Suppressor macrophage treated with lipopolysaccharide for 4 hours (primary cell): ENCODE results near the gene LIPG.
"Not testable (repeated sequence)": the region's sequence is repeated elsewhere in the genome, so short reads cannot be mapped to it uniquely, and the experiment has no call there.

Experiments used
- DNase-seq: peaks from one replicate; pipeline ENCODE4 v3.0.0-alpha.2; 2020

LIPG gene

DNA sequence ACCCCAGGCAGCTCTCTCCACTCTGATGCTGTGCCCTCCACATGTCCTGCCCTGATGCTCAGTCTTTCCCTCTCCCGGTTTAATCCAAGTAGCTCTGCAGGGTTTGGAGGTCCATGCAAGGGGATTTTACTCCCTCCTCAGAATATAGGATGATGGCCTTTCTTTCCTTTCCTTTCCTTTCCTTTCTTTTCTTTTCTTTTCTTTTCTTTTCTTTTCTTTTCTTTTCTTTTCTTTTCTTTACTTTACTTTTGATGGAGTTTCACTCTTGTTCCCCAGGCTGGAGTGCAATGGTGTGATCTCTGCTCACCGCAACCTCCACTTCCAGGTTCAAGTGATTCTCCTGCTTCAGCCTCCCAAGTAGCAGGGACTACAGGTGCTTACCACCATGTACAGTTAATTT, 17.7 kb downstream of the LIPG start:
- not testable (repeated sequence) for DNase-seq

DNA sequence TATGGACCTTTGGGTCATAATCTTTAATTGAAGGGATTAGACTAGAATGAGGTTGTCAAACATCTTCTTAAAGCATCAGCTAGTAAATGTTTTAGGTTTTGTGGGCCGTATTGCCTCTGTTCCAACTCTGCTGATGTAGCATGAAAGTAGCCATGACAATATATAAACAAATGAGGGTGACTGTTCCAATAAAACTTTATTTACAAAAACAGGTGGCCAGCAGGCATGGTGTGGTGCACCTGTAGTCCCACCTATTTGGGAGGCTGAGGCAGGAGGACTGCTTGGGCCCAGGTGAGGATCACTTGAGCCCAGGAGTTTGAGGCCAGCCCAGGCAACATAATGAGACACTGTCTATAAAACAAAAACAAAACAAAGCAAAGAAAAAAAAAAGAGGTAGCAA, 18.4 kb downstream of the LIPG start:
- DNase-seq: no peak

DNA sequence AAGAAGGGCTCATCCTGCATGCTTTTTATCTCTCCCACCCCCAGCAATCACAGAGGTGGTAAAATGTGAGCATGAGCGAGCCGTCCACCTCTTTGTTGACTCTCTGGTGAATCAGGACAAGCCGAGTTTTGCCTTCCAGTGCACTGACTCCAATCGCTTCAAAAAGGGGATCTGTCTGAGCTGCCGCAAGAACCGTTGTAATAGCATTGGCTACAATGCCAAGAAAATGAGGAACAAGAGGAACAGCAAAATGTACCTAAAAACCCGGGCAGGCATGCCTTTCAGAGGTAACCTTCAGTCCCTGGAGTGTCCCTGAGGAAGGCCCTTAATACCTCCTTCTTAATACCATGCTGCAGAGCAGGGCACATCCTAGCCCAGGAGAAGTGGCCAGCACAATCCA, 19.5 kb downstream of the LIPG start:
- DNase-seq: no peak

DNA sequence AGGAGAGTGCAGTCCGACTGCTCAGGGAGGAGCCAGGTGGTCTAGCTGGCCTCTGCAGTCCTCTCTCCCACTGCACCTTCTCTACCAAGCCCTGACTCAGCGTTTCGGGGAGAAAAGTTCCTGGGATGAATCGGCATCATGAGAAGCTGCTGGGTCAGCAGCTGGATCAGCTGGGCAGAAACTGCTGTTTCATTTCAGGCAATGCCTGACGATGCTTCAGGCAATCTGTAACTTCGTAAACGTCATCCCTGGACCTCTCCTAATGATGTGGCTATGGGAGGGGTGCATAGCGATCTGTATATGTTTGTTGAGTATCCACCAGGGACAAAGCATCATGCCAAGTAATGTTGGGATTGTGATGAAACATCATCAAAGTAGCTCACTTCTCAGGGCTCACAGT, 20.7 kb downstream of the LIPG start:
- DNase-seq: no peak

DNA sequence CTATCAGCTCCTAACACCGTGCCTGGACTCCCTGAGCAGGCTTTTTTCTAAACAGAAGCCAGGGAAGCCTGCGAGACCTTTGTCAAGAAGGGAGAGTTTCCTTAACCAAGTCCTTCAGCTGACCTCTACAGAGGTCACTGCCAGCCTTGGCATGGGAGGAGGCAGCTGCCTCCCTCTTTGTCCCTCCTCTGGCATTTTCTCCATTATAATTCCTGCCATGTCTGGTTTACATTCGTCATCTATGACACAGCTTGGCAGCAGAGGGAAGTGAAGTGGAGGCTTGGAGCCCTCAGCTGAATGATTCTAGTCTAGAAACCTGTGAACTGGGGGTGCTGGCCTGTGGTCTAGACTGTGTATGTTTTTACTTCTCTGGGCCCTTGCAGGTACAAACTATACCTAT, 22.5 kb downstream of the LIPG start:
- no peak for DNase-seq

DNA sequence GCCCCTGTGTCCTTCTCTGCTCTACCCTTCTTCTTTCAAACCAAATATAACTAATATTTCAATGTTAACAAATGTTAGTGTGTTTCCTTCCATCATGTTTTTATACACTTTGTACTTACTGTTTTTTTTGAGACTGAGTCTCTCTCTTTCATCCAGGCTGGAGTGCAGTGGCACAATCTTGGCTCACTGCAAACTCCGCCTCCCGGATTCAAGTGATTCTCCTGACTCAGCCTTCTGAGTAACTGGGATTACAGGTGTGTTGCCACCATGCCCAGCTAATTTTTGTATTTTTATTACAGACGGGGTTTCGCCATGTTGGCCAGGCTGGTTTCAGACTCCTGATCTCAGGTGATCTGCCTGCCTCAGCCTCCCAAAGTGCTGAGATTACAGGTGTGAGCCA, 23.1 kb downstream of the LIPG start:
- DNase-seq: not testable (repeated sequence)

DNA sequence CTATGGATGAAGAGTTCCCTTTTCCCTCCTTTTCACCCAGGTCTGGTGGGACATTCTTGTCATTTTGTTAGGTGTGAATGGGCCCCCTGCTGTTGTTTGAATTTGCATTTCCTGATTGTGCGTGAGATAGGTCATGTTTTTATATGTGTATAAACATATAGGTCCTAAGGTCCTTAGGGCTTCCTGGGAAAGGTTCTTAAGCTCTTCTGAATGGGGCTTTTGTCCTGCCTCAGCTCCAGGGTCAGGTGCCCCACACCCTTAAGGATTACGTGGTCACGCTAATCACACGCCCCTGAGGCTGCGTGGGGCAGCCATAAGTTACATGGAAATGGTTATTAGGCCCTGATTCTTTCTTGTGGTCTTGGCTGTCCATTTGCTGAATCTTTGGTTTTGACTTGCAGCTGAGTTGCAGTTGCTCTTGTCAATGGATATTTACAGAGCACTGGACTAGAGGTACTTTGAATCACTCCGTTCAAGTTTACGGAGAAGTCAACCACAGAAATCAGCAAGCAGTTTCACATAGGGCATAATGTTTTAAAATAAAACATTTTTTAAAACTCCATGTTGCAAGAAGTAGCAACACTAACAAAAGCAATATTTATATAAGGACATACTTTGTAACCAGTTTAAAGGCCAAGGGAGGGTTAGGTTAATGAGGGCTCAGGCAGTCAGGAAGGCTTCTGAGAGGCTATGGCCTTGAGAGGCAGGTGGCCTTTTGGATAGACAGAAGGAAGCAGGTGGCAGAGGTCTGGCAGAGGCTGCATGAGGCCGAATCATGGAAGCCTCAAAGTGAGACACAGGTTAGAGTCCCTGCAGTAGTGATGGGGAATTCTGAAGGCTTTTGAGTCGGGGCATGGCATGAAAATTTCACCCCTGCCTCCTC, 24.2 kb downstream of the LIPG start:
- no peak for DNase-seq

DNA sequence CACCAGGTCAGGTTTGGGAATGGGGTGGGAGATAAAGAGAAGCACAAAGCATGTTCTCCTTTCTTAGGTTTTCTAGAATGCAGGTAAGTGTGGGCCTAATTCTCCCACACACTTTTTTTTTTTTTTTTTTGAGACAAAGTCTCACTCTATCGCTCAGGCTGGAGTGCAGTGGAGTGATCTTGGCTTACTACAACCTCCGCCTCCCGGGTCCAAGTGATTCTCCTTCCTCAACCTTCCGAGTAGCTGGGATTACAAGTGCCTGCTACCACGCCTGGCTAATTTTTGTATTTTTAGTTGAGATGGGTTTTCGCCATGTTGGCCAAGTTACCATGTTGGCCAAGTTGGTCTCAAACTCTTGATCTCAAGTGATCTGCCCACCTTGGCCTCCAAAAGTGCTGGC, 26.3 kb downstream of the LIPG start:
- DNase-seq: no peak

DNA sequence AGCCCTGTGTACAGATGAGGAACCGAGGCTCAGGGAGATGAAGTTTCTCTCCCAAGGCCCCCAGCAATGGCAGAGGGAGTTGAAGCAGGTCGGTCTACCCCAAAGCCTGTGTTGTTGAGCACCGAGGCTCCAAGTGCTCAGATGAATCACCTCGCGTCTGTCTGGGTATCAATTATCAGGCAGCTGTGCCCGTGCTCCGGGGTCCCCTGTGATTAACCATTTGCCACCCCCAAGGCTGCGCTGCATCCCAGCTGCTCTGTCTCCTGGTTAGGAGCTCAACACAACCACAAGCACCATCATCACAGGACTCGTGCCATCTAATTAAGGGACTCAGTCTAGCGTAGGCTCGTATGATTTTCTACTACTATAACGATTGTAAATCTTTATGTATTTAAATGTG, 27.1 kb downstream of the LIPG start:
- no peak for DNase-seq

DNA sequence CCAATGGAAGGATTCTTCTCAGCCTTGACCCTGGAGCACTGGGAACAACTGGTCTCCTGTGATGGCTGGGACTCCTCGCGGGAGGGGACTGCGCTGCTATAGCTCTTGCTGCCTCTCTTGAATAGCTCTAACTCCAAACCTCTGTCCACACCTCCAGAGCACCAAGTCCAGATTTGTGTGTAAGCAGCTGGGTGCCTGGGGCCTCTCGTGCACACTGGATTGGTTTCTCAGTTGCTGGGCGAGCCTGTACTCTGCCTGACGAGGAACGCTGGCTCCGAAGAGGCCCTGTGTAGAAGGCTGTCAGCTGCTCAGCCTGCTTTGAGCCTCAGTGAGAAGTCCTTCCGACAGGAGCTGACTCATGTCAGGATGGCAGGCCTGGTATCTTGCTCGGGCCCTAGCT, 28.8 kb downstream of the LIPG start:
- no peak for DNase-seq

DNA sequence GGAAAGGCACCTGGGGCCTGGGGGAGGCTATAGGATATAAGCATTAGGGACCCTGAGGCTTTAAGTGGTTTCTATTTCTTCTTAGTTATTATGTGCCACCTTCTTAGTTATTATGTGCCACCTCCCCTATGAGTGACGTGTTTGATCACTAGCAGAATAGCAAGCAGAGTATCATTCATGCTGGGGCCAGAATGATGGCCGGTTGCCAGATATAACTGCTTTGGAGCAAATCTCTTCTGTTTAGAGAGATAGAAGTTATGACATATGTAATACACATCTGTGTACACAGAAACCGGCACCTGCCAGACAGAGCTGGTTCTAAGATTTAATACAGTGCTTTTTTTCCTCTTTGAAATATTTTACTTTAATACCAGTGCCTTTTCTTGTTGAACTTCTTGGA, 29.4 kb downstream of the LIPG start:
- DNase-seq: no peak

DNA sequence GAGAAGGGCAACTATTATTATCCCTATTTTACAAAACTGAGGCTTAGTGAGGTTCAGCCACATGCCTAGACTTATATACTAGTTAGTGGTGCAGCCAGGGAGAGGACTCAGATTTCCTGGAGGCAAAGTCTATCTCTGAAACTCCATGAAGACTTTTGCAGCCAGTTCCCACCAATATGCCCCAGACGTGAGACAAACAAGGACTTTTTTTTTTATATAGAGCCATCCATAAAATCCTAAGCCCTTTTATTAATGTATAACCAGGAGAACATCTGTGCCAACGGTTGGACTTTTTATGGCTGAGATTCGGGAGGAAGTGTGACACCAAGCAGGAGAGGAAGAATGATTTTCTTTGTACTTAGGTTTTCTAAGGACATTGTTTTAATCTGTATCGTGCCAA, 29.9 kb downstream of the LIPG start:
- DNase-seq: no peak

DNA sequence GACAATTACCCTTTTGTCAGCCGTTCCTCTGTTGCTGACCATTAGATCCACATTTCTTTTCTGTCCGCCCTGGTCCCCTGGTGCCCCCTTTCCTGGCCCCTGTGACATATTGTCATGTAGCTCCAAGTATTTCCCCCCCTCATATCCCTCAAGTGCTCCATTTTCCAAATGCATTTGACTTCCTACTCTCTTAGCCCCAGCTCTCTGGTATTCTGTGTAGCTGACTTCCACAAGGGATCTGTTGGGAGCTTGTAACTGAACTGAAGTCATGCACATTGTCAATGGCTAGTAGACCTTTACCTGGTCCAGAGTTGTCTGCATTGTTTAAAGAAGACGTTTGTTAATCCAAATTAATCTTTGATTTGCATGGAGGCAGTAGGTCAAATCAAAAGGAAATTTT, 34.8 kb downstream of the LIPG start:
- DNase-seq: no peak

DNA sequence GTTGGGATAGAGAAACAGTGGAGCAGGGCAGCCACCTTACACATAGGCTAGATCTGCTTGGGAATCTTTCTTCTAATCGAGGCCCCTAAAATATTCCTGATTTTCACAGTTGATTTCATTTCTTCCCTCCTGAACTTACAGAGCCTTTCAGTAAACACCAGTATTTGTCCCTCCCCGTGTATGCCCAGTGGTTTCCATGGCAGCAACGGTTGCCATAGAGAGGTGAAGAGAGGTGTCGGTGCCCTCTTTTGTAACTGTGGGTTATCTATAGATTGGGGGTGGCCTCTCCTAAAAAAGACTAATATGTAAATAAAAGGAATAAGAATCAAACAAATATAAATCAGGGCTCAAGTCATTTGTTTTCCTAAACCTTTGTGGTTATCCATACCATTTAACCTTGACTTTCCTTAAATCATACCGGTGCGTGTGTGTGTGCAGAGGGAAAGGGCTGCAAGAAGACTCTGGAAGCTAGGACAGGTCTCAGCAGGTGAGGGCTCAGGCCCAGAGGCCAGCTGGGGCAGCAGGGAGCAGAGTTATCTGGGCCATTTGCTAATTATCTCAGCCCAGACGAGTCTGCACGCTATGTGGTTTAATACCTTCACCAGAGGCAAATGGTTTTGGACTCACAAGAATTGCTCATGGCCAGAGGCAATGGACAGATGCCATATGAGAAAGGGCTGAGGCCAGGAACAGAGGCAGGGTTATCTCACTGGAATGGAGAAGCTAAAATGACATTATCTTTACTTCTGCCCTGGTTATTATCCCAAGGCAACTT, 35.5 kb downstream of the LIPG start:
- no peak for DNase-seq

DNA sequence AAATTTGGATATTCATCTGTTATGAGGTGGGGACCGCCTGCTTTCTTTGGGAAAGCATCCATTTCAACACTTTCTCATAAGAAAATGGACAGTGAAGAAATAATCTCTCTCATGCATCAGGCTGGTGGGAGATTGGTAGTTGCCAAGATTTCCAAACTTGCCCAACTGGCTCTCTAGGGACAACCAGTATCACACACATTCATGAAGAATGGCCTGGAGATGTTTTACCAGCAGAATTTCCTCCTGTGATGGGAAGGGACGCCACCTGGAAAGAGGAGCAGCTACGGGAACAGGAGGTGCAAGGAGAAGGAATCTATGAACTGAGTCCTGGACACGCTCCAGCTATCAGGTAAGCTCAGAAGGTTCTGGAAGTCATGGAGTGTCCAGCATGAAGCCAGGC, 39.4 kb downstream of the LIPG start:
- DNase-seq: no peak

DNA sequence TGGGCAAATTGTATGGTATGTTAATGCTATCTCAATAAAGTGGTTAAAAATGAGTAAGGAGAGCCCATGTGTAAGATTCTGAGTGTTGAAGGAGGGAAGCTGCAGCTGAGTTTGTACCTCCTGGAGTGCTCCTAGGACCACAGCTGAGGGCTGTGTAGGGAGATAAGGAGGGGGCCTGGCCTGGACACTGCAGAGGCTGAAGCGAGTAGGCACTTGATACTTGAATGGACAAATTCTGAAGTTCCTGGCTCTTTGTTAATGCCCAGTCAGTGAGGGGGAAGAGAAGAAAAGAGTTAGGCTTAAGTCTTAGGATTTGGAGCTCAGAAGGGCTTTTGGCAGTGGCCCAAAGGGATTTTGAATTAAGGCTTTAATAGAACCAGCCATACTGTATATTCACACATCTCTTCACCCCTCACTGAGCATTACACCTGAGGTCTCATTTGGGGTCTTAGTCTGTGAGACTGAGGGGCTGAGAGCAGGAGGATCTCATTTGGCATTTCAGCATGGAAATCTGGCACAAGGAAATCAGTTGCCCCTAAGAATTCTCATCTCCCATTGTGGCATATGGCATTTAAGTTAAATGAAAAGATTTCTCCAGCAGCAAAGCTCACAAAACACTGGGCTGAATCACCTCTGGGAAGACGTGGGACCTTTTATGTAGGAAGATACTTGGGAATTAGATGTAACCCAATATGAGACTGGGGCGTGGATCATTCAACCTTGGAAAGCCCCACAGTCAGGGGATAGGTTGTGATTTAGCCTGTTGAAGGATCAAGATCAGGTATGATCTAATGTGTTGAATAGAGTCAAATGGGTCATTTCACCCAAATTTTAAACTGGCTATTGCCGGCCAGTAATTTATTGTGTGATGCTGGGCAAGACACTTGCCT, 46.8 kb downstream of the LIPG start:
- DNase-seq: no peak

DNA sequence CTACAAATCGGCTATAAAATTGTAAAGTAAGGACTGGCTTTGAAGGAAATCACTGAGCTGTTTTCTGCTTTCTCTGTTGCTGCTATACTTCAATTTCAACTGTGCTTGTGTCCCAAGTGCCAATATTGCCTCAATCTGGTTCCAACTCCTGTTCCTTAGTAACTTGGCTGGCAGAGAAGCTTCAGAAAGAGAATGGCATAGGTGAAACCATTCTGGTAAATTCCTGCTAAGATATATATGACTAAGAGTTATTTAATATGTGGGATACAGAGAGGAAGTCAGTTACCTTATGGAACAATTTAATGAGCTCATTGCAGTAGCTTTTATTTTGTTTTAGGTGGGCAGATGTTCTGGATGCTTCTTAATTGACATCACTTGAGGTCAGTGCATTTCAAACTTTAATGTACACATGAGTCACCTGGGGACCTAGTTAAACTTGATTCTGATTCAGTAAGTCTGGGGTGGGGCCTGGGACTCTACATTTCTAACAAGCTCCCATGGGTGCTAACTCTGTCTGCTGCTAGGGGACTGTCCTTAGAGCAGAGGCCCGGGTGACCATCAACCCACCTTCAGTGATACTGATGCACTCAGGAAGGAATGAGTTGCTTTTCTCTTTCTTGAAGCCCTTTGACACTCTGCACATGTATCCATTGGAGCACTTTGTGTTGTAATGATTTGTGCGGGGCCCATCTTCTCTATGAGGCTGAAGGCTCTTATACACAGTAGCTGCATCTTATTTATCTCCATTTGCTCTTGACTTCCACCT, 47.6 kb downstream of the LIPG start:
- DNase-seq: no peak

DNA sequence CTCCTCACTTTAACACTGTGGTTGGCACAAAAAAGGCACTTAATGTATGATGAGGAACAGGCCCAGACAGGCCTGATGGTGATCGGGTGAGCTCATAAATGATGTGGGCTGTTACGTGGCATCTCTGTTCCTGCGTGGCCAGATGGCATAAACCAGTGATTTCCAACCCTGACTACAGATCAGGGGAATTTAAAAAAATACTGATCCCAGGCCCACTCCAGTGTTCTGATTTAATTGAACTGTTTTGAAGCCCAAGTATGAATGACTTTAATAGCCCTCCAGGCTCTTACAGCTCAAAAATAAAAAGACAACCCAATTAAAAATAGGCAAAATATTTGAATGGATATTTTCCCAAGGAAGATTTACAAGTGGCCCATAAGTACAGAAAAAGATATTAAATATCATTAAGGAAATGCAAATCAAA, 48.2 kb downstream of the LIPG start:
- DNase-seq: no peak

DNA sequence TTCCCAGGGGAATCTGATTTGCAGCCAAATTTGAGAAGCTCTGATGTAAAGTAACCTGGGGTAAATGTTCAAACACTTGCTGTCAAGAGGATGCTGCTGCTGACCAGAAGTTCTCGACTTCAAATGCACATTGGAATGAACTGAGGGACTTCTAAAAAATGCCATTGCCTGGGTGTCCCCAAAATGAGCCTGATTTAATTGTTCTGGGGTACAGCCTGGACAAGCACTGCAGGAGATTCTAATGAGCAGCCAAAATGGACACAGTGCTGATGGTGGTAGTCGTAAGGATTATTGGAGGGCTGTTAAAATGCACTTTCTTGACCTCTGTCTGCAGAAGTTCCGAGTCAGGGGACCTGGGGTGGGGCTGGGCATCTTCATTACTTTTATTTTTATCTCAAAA, 49.5 kb downstream of the LIPG start:
- no peak for DNase-seq

DNA sequence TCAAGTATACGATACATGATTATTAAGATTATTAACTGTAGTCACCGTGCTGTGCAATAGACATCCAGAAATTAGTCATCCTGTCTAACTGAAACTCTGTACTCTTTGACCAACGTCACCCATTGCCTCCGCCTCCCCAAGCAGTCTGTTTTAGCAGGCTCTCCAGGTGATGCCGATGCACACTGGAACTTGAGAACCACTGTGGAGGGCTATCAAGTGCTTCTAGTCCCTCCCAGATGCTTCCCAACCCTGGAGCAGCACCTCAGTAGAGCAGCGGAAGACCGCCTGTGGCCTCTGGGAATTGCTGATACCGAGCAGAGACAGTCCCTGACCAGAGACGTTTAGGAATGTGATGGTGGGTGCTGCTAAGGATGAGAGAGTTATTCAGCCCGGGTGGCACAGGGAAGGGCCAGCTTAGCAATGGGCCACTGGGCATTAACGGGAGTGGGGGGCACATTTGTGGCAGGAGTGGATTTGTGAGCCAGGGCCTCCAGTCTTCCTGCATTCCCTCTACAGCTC, 50.7 kb downstream of the LIPG start:
- no peak for DNase-seq

DNA sequence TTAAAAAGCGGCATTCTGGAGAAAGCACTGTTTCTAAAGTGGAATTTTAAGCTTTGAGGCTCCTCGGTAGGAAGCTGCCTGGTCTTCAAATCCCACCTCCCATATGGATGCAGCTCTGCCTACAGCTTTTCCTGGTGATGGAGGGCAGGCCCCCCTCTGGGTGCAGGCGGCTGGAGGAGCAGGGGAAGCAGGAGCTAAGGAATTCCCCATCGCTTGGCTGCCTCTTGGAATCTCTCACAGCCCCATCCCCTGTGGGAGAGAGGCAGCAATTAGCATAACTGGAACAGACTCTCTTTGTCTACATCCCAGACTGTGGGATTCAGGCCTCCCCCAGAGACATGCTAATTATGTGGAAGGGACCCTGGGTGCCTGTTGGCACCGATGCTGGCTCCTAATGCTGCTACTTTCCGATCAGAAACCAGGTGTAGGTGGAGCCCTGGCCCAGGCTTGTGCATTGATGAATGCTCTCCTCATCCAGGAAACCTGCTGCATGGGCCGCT, 51.3 kb downstream of the LIPG start:
- DNase-seq: no peak

DNA sequence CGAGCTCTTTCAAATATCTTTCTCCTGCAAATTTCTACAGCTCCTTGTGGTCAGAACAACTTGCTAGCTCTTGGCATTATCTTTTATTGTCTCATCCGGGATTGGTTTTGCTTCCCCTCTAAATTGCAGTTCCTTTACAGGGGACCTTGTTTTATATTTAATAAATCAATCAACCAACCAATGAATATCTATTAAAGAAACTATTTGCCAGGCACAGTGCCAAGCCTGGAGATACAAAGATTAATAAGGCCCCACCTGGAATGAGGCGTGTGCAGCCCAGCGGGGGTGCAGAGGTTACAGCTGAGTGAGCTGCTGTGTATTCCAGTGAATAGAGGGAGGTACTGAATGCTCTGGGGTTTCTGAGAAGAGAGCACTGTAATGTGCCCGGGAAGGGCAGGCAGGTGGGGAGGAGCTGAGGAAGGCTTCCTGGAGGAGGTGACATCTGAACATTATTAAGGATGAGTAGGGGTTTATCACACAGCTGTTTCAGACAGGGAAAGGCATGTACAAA, 51.8 kb downstream of the LIPG start:
- DNase-seq: no peak
